GM23338 (cell line): Measurements from ENCODE around the gene ARID1B. TPM values are rescaled to one million over a fixed set of nuclear protein-coding genes. Genes with fewer than 3 reads are reported as not detected.
A peak's percentile ranks its signal among the peaks of the same experiment; 100 is the strongest.

Experiments
- ATAC-seq: fragments of 200-7000 bp; cut with Tn5 transposase; 3 replicates; pipeline ENCODE4 v1.9.1; 2020
- DNase-seq: peaks from one replicate; pipeline ENCODE4 v3.0.0-alpha.2; 2015; ENCODE audit warnings: low spot score
- H2AFZ ChIP-seq: fragments of 200-600 bp; sonication (generic); 2 replicates; pipeline ENCODE4 v1.8.0; 2016; ENCODE audit warnings: antibody characterized with exemption, mild to moderate bottlenecking, moderate library complexity
- H3F3A ChIP-seq: fragments of 200-600 bp; sonication (generic); replicated peaks from 2 replicates; pipeline ENCODE4 v1.8.0; 2017; ENCODE audit warnings: antibody characterized with exemption, mixed run types, low read depth
- H3K27ac ChIP-seq: fragments of 200-600 bp; sonication (generic); 2 replicates; pipeline ENCODE4 v1.6.1; 2016; ENCODE audit warnings: low read depth
- H3K27me3 ChIP-seq: fragments of 200-600 bp; sonication (generic); 2 replicates; pipeline ENCODE4 v1.8.0; 2016; ENCODE audit warnings: mild to moderate bottlenecking, mixed run types, moderate library complexity; ENCODE audit not compliant: insufficient read depth
- H3K36me3 ChIP-seq: fragments of 200-600 bp; sonication (generic); 2 replicates; pipeline ENCODE4 v1.8.0; 2016; ENCODE audit warnings: mild to moderate bottlenecking; ENCODE audit not compliant: insufficient read depth
- H3K4me1 ChIP-seq: fragments of 200-600 bp; sonication (generic); 2 replicates; pipeline ENCODE4 v1.8.0; 2016; ENCODE audit warnings: mild to moderate bottlenecking, moderate library complexity; ENCODE audit not compliant: insufficient read depth
- H3K4me2 ChIP-seq: fragments of 200-600 bp; sonication (generic); 2 replicates; pipeline ENCODE4 v1.7.1; 2017; ENCODE audit warnings: mixed run types
- H3K4me3 ChIP-seq: fragments of 200-600 bp; sonication (generic); 2 replicates; pipeline ENCODE4 v1.6.1; 2016; ENCODE audit warnings: mixed run types
- H3K79me2 ChIP-seq: fragments of 200-600 bp; sonication (generic); replicated peaks from 2 replicates; pipeline ENCODE4 v1.8.0; 2017; ENCODE audit warnings: mild to moderate bottlenecking; ENCODE audit not compliant: insufficient read depth
- H3K9me2 ChIP-seq: fragments of 200-600 bp; sonication (generic); 2 replicates; pipeline ENCODE4 v1.8.0; 2017; ENCODE audit not compliant: insufficient read depth
- H4K20me1 ChIP-seq: fragments of 200-600 bp; sonication (generic); replicated peaks from 2 replicates; pipeline ENCODE4 v1.8.0; 2017; ENCODE audit warnings: mild to moderate bottlenecking; ENCODE audit not compliant: insufficient read depth
- H3K27ac Mint-ChIP-seq: 2 replicates; pipeline ENCODE4 v1.8.0; 2020; ENCODE audit warnings: inconsistent platforms, mild to moderate bottlenecking, moderate library complexity, mixed read lengths
- H3K27me3 Mint-ChIP-seq: 3 replicates; pipeline ENCODE4 v1.8.0; 2022; ENCODE audit warnings: low read depth, mild to moderate bottlenecking, moderate library complexity, mixed read lengths, inconsistent platforms; ENCODE audit not compliant: insufficient read depth, poor library complexity
- H3K36me3 Mint-ChIP-seq: 3 replicates; pipeline ENCODE4 v1.8.0; 2021; ENCODE audit warnings: low read depth, mild to moderate bottlenecking, inconsistent platforms, moderate library complexity, mixed read lengths
- H3K4me1 Mint-ChIP-seq: 3 replicates; pipeline ENCODE4 v1.8.0; 2020; ENCODE audit warnings: mild to moderate bottlenecking, inconsistent platforms, mixed read lengths
- H3K4me3 Mint-ChIP-seq: 3 replicates; pipeline ENCODE4 v1.8.0; 2021; ENCODE audit warnings: moderate library complexity, mild to moderate bottlenecking, inconsistent platforms, mixed read lengths
- H3K9me3 Mint-ChIP-seq: 3 replicates; pipeline ENCODE4 v1.8.0; 2020; ENCODE audit warnings: moderate library complexity, mild to moderate bottlenecking, inconsistent platforms, mixed read lengths
- CREB1 ChIP-seq: fragments of 250-450 bp; sonication (Bioruptor Pico); IDR thresholded peaks from 2 replicates; pipeline ENCODE4 v1.5.0; 2020; ENCODE audit warnings: low read depth, mild to moderate bottlenecking, moderate library complexity
- ETS1 ChIP-seq: IDR thresholded peaks from 2 replicates; pipeline ENCODE4 v1.6.1; 2016; ENCODE audit warnings: antibody characterized with exemption
- EZH2 ChIP-seq: fragments of 200-600 bp; sonication (generic); IDR thresholded peaks from one replicate; pipeline ENCODE4 v1.8.0; 2017; ENCODE audit warnings: antibody characterized with exemption, mild to moderate bottlenecking, low read depth; ENCODE audit not compliant: unreplicated experiment
- EZH2phosphoT487 ChIP-seq: fragments of 200-600 bp; sonication (generic); IDR thresholded peaks from one replicate; pipeline ENCODE4 v1.8.1; 2018; ENCODE audit warnings: antibody characterized with exemption; ENCODE audit not compliant: unreplicated experiment
- JUNB ChIP-seq: IDR thresholded peaks from one replicate; pipeline ENCODE4 v1.6.1; 2016; ENCODE audit warnings: antibody characterized with exemption; ENCODE audit not compliant: unreplicated experiment
- NANOG ChIP-seq: IDR thresholded peaks from 2 replicates; pipeline ENCODE4 v1.6.1; 2016; ENCODE audit warnings: antibody characterized with exemption, borderline replicate concordance
- POLR2AphosphoS5 ChIP-seq: IDR thresholded peaks from 2 replicates; pipeline ENCODE4 v1.6.1; 2016; ENCODE audit warnings: antibody characterized with exemption, low read depth
- REST ChIP-seq: IDR thresholded peaks from one replicate; pipeline ENCODE4 v1.6.1; 2018; ENCODE audit warnings: antibody characterized with exemption; ENCODE audit not compliant: unreplicated experiment
- STAT1 ChIP-seq: IDR thresholded peaks from one replicate; pipeline ENCODE4 v1.6.1; 2016; ENCODE audit warnings: antibody characterized with exemption; ENCODE audit not compliant: unreplicated experiment
- ZNF114 ChIP-seq: fragments of 250-450 bp; sonication (Bioruptor Pico); IDR thresholded peaks from 2 replicates; pipeline ENCODE4 v1.5.0; 2020; ENCODE audit warnings: mild to moderate bottlenecking, moderate library complexity
- ZNF331 ChIP-seq: fragments of 250-450 bp; sonication (Bioruptor Pico); IDR thresholded peaks from 2 replicates; pipeline ENCODE4 v1.5.0; 2020; ENCODE audit warnings: low read depth, mild to moderate bottlenecking, moderate library complexity
- ZNF462 ChIP-seq: fragments of 250-450 bp; sonication (Bioruptor Pico); IDR thresholded peaks from 2 replicates; pipeline ENCODE4 v1.5.0; 2020; ENCODE audit warnings: mild to moderate bottlenecking, moderate library complexity
- polyA plus RNA-seq: library from polyadenylated mRNA; unstranded; fragments of >200 nt; fragmentation: Nextera tagmentation; extraction: Ambion mirVana; gene quantifications from 2 replicates; pipeline ENCODE4 v1.2.1, GENCODE V29; 2016
- total RNA-seq: library from RNA; depleted of rRNA; stranded (reverse); fragments of >200 nt; shearing (Covaris generic); gene quantifications from 2 replicates; pipeline ENCODE4 v1.2.3, GENCODE V29; 2014
- TF ChIP-seq, protein P1 (sequence below), 2 experiments: fragments of 200-600 bp in 1 of 2; sonication (generic) in 1 of 2; conservative IDR thresholded peaks; 2 replicates each; pipeline versions ENCODE4 v1.5.1 to v1.6.1; 2016 to 2017; ENCODE audit warnings: antibody characterized with exemption in 2 of 2, low read depth in 2 of 2, mild to moderate bottlenecking in 2 of 2, moderate library complexity in 1 of 2

ARID1B gene
- total and polyA plus RNA-seq, 2 experiments from 2014 or later = 59.3 to 72.2 TPM

DNA sequence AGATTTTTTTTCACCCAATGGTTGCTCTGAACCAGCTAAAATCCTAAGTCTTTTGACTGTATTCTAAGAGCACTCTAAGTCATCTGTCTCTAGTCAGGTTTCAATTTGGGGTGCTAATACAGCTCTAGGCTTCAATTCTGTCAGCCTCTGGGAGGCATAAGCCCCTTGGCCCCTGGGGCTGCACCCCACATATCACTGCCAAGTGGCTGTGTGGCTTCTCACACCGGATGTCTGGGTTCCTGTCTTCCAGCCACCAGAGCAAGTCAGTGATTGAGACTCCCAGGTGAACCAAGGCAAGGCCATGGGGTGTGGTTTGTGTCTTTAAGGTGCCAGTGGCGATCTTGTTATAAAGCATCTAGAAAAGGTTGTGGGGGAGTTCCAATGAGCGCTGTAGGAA is 409.6 kb downstream of the ARID1B start:
- no peaks in the 10 kb centered on the region for H3K9me2 ChIP-seq
- Mint-ChIP-seq H3K4me3 (no peak overlapping the region), H3K27me3 (peaks cover 1% of the 10 kb centered on the region), H3K9me3 (no peaks in the 10 kb centered on the region; the same call in 2 of the 3 replicates), H3K4me1 (peaks cover 25% of the 10 kb centered on the region), H3K27ac (peak overlapping the region; percentile 28; the same call in 1 of the 2 replicates), H3K36me3 (peaks cover 44% of the 10 kb centered on the region)
- H3K4me2 ChIP-seq = no peak overlapping the region
- no peaks in the 10 kb centered on the region for H3K27me3 ChIP-seq
- H3F3A ChIP-seq = peaks cover 3% of the 10 kb centered on the region; the same call in 1 of the 2 replicates
- no peak for DNase-seq
- no peak overlapping the region for H3K4me3 ChIP-seq
- no peaks in the 10 kb centered on the region for H3K79me2 ChIP-seq
- TF ChIP-seq NANOG (no peak), POLR2AphosphoS5 (no peak), STAT1 (no peak), CREB1 (CRISPR knock-in tag) (no peak), JUNB (no peak), REST (no peak), ZNF114 (CRISPR knock-in tag) (no peak), ZNF462 (no peak), EZH2 (no peak), ZNF331 (CRISPR knock-in tag) (no peak), ETS1 (no peak), EZH2phosphoT487 (no peak)
- TF ChIP-seq, protein P1, sequence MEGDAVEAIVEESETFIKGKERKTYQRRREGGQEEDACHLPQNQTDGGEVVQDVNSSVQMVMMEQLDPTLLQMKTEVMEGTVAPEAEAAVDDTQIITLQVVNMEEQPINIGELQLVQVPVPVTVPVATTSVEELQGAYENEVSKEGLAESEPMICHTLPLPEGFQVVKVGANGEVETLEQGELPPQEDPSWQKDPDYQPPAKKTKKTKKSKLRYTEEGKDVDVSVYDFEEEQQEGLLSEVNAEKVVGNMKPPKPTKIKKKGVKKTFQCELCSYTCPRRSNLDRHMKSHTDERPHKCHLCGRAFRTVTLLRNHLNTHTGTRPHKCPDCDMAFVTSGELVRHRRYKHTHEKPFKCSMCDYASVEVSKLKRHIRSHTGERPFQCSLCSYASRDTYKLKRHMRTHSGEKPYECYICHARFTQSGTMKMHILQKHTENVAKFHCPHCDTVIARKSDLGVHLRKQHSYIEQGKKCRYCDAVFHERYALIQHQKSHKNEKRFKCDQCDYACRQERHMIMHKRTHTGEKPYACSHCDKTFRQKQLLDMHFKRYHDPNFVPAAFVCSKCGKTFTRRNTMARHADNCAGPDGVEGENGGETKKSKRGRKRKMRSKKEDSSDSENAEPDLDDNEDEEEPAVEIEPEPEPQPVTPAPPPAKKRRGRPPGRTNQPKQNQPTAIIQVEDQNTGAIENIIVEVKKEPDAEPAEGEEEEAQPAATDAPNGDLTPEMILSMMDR (conservative IDR thresholded peaks at IDR 0.05; ENCODE audit: low read depth in 2 of 2) = no peak
- H3K4me1 ChIP-seq = no peaks in the 10 kb centered on the region; the same call in 1 of the 2 replicates
- peaks cover 13% of the 10 kb centered on the region for H3K36me3 ChIP-seq
- no peak for ATAC-seq
- H4K20me1 ChIP-seq = no peaks in the 10 kb centered on the region
- H3K27ac ChIP-seq = no peak overlapping the region
- no peak overlapping the region for H2AFZ ChIP-seq
